ENCODE data around the gene ARL15. TPM values are rescaled to one million over a fixed set of nuclear protein-coding genes. Genes with fewer than 3 reads are reported as not detected.

ARL15 gene
- total RNA-seq, 1 donor from 2014 or later, result 16.9 TPM

DNA sequence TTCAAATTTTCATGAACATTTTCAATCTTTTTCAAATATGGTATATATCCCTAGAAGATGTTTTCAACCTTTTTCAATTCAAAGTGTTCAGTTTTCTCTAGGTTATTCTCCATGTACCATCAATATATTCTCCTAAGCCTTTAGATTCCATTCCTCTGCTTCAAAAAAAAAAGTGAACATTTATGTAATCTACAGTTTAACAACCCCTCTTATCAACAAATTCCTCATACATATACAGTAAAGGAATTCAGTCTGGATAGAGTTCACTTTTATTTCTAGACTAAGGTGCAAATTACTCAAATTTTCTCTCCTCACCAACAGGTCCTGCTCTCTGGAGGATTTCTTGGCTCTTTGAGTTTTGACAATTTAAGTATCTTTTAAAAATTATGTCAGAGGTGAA lies 150.0 kb downstream of the ARL15 start:
- Mint-ChIP-seq H3K9me3 (no peaks in the 10 kb centered on the region), H3K4me1 (ENCODE audit: unreplicated experiment) (no peaks in the 10 kb centered on the region), H3K27ac (no peak overlapping the region), H3K27me3 (no peaks in the 10 kb centered on the region), H3K4me3 (no peak overlapping the region), H3K36me3 (peaks cover 6% of the 10 kb centered on the region)
- TF ChIP-seq, protein P1, sequence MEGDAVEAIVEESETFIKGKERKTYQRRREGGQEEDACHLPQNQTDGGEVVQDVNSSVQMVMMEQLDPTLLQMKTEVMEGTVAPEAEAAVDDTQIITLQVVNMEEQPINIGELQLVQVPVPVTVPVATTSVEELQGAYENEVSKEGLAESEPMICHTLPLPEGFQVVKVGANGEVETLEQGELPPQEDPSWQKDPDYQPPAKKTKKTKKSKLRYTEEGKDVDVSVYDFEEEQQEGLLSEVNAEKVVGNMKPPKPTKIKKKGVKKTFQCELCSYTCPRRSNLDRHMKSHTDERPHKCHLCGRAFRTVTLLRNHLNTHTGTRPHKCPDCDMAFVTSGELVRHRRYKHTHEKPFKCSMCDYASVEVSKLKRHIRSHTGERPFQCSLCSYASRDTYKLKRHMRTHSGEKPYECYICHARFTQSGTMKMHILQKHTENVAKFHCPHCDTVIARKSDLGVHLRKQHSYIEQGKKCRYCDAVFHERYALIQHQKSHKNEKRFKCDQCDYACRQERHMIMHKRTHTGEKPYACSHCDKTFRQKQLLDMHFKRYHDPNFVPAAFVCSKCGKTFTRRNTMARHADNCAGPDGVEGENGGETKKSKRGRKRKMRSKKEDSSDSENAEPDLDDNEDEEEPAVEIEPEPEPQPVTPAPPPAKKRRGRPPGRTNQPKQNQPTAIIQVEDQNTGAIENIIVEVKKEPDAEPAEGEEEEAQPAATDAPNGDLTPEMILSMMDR (conservative IDR thresholded peaks at IDR 0.05), result no peak
- DNase-seq (ENCODE audit: extremely low spot score, unreplicated experiment), result no peak

DNA sequence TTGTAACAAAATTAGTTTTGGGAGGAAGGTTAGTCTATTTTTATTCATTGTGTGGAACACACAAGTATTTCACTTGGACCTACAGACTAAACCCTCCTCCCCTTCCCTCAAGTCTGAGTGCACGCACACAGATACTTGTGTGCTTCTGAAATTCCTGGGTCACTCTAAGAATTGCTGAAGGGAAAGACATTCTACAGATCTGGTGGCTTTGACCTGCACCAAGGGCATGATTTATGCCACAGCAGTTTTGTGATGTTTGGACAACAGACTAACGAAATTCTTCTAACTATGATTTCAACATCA lies 150.5 kb downstream of the ARL15 start:
- H3K4me1 Mint-ChIP-seq (ENCODE audit: unreplicated experiment), result no peaks in the 10 kb centered on the region
- H3K36me3 Mint-ChIP-seq, result peaks cover 6% of the 10 kb centered on the region
- no peak for DNase-seq (ENCODE audit: extremely low spot score, unreplicated experiment)
- no peaks in the 10 kb centered on the region for H3K9me3 Mint-ChIP-seq
- no peak overlapping the region for H3K27ac Mint-ChIP-seq
- H3K27me3 Mint-ChIP-seq, result no peaks in the 10 kb centered on the region
- H3K4me3 Mint-ChIP-seq, result no peak overlapping the region
- TF ChIP-seq, protein P1 (conservative IDR thresholded peaks at IDR 0.05), result no peak

DNA sequence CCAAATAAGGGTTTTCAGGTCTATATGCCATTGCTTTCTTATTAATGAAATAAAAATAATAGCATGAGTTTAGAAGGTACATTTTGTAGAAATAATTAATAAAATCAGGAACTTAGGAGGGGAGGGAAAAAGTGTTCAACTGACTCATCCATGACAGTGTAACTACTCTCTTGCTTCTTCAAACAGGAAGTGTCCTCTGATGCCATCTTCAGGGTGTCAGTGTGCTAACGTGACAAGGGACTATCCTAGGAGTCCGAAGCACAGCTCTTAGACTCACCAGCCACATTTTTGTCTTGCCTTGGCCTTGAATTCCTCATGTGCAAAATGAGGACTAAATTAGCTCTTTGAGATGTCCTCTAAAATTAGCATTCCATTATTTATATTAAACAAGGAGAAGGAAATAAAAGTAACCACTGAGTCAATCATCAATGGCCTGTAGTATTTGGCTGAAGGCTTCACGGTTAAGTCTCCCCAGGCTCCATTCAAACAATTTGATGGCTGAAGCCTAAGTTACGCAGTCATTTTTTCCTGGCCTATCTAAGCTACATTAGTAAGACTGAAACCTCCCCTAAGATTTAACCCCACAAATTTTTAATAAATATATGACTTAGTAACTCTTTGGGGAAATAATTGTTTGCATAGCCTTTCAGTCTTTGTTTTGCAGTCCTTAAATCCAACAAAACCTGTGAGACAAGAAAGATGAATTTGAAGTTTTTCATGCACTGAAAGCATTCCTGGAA lies 151.1 kb downstream of the ARL15 start:
- DNase-seq (ENCODE audit: extremely low spot score, unreplicated experiment), result no peak
- H3K27ac Mint-ChIP-seq, result no peak overlapping the region
- no peaks in the 10 kb centered on the region for H3K27me3 Mint-ChIP-seq
- H3K9me3 Mint-ChIP-seq, result no peaks in the 10 kb centered on the region
- no peak overlapping the region for H3K4me3 Mint-ChIP-seq
- H3K4me1 Mint-ChIP-seq (ENCODE audit: unreplicated experiment), result no peaks in the 10 kb centered on the region
- TF ChIP-seq, protein P1 (conservative IDR thresholded peaks at IDR 0.05), result no peak
- peaks cover 6% of the 10 kb centered on the region for H3K36me3 Mint-ChIP-seq

DNA sequence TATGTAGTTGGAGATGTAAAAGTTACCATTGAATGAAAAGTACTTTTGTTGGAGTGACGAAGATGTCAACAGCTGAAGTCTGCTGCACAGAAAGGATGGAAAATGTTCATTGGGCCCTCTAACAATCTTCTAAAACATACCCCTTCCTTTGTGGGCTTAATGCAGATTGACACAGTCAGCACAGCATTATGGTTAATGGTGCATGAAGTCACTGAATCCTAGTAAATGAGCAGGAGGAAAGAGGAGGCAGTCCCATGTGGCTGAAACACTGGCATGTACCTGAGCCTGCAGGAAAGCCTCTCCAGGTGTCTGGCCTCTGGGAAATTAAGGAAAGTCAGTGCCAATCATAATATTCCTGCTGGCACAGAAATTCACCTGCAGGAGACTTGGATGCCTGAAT lies 153.8 kb downstream of the ARL15 start:
- Mint-ChIP-seq H3K27ac (no peak overlapping the region), H3K27me3 (no peaks in the 10 kb centered on the region)
- TF ChIP-seq, protein P1 (conservative IDR thresholded peaks at IDR 0.05), result no peak

DNA sequence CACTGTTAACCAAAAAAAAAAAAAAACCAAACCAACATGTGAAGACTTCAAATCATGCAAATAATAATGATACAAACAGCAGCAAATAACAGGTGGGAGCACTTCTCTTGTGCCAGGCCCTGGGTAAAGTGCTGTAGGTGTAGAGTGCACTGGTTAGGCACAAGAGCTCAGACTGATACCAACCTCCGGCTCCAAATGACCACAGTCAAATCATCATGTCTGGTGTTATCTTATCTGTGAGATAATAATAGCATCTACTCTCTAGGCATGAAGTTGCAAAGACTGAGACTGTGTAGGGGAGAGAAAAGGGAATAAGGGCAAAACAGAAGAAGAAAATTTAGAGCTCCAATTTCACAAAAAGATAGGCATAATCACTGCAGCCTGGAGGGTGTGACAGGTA lies 159.5 kb downstream of the ARL15 start:
- Mint-ChIP-seq H3K27ac (no peak overlapping the region), H3K9me3 (no peaks in the 10 kb centered on the region), H3K4me3 (no peak overlapping the region), H3K36me3 (peaks cover 3% of the 10 kb centered on the region), H3K27me3 (no peaks in the 10 kb centered on the region), H3K4me1 (ENCODE audit: unreplicated experiment) (peaks cover 7% of the 10 kb centered on the region)
- DNase-seq (ENCODE audit: extremely low spot score, unreplicated experiment), result no peak
- TF ChIP-seq, protein P1 (conservative IDR thresholded peaks at IDR 0.05), result no peak

More for the DNA sequence above, 153.8 kb downstream of the ARL15 start:
- peaks cover 3% of the 10 kb centered on the region for H3K36me3 Mint-ChIP-seq
- no peaks in the 10 kb centered on the region for H3K4me1 Mint-ChIP-seq (ENCODE audit: unreplicated experiment)
- H3K9me3 Mint-ChIP-seq, result no peaks in the 10 kb centered on the region
- no peak overlapping the region for H3K4me3 Mint-ChIP-seq
- no peak for DNase-seq (ENCODE audit: extremely low spot score, unreplicated experiment)
